Prostate gland (tissue), 2 donors: ENCODE measurements around the gene GOLGB1. TPM values are rescaled to one million over a fixed set of nuclear protein-coding genes. Genes with fewer than 3 reads are reported as not detected.

Experiments
- DNase-seq: peaks from one replicate; pipeline ENCODE4 v3.0.0-alpha.2; 2019; ENCODE audit warnings: low spot score
- H3K27ac ChIP-seq, 2 donors: fragments of 200-600 bp; sonication (generic); 2 replicates each; pipeline ENCODE4 v1.5.1; 2017 to 2019
- H3K27me3 ChIP-seq: fragments of 200-600 bp; sonication (generic); replicated peaks from 2 replicates; pipeline ENCODE4 v1.5.1; 2019; ENCODE audit not compliant: insufficient read depth
- H3K36me3 ChIP-seq, 2 donors: fragments of 200-600 bp; sonication (generic); 1 replicate in 1 of 2; 2 replicates in 1 of 2; pipeline versions ENCODE4 v1.5.1 to v1.8.1; 2017 to 2019
- H3K4me1 ChIP-seq: fragments of 200-600 bp; sonication (generic); replicated peaks from 2 replicates; pipeline ENCODE4 v1.5.1; 2019
- H3K4me3 ChIP-seq, 2 donors: fragments of 200-600 bp; sonication (generic); 2 replicates each; pipeline ENCODE4 v1.5.1; 2017 to 2019
- H3K9me3 ChIP-seq: fragments of 200-600 bp; sonication (generic); 2 replicates; pipeline ENCODE4 v1.5.1; 2017
- POLR2A ChIP-seq: fragments of 450-650 bp; IDR thresholded peaks from one replicate; pipeline ENCODE4 v1.6.1; 2016; ENCODE audit warnings: antibody characterized with exemption, mild to moderate bottlenecking
- POLR2AphosphoS5 ChIP-seq: sonication (generic); formaldehyde crosslinking; IDR thresholded peaks from one replicate; pipeline ENCODE4 v1.6.1; 2017; ENCODE audit warnings: antibody characterized with exemption
- WGBS: methylation state at CpG from one replicate; pipeline ENCODE4 v1.1.5; 2018; 5-methylcytosine and 5-hydroxymethylcytosine counted together
- intact Hi-C: fragments of 100-400 bp; cut with DNase I; formaldehyde crosslinking; loops from one replicate; pipeline ENCODE4 v1.14.2; 2022
- total RNA-seq, 2 donors: library from RNA; depleted of rRNA; stranded (reverse); fragments of >200 nt; gene quantifications; one replicate each; pipeline ENCODE4 v1.1.0, GENCODE V29; 2016
- TF ChIP-seq, protein P1 (sequence below), 4 experiments: fragments of 200-600 bp in 2 of 4; fragments of 450-650 bp in 2 of 4; sonication (generic) in 2 of 4; IDR thresholded peaks; 1 replicate in 3 of 4; 2 replicates in 1 of 4; pipeline ENCODE4 v1.5.1; 2016 to 2019; ENCODE audit warnings: antibody characterized with exemption in 4 of 4, mild to moderate bottlenecking in 2 of 4, moderate library complexity in 2 of 4

GOLGB1 gene
- total RNA-seq, 2 donors from 2014 or later, result 80.3 to 102 TPM

DNA sequence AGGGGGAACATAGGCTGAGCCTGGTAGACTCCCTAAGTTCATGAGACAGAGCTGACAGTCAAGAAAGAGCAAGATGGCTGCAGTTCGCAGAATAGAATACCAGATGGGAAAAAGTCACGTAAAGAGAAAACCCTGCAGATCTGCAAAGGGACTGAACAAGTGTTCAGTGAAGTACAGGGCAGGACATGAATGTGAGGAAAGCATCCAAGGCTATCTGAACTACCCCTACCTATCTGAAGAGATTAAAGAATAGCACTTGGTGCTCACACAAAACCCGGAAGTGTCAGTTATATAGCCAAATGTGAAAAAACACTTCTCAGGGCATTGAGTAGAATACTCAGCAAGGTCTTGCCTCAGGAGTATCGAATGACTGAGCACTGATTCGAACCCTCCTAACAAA, 44.0 kb downstream of the GOLGB1 start:
- no peak for DNase-seq
- WGBS, result 95% methylated on average over 5 of the region's 5 CpGs
- H3K4me1 ChIP-seq, result no peaks in the 10 kb centered on the region
- H3K27me3 ChIP-seq, result no peaks in the 10 kb centered on the region
- no peak overlapping the region for H3K4me3 ChIP-seq
- TF ChIP-seq POLR2A (no peak), POLR2AphosphoS5 (no peak)
- TF ChIP-seq, protein P1, sequence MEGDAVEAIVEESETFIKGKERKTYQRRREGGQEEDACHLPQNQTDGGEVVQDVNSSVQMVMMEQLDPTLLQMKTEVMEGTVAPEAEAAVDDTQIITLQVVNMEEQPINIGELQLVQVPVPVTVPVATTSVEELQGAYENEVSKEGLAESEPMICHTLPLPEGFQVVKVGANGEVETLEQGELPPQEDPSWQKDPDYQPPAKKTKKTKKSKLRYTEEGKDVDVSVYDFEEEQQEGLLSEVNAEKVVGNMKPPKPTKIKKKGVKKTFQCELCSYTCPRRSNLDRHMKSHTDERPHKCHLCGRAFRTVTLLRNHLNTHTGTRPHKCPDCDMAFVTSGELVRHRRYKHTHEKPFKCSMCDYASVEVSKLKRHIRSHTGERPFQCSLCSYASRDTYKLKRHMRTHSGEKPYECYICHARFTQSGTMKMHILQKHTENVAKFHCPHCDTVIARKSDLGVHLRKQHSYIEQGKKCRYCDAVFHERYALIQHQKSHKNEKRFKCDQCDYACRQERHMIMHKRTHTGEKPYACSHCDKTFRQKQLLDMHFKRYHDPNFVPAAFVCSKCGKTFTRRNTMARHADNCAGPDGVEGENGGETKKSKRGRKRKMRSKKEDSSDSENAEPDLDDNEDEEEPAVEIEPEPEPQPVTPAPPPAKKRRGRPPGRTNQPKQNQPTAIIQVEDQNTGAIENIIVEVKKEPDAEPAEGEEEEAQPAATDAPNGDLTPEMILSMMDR (IDR thresholded peaks at IDR 0.05), result no peak
- no peaks in the 10 kb centered on the region for H3K36me3 ChIP-seq
- no peaks in the 10 kb centered on the region for H3K9me3 ChIP-seq
- H3K27ac ChIP-seq, result no peak overlapping the region
- intact Hi-C loops, result no loop called here

DNA sequence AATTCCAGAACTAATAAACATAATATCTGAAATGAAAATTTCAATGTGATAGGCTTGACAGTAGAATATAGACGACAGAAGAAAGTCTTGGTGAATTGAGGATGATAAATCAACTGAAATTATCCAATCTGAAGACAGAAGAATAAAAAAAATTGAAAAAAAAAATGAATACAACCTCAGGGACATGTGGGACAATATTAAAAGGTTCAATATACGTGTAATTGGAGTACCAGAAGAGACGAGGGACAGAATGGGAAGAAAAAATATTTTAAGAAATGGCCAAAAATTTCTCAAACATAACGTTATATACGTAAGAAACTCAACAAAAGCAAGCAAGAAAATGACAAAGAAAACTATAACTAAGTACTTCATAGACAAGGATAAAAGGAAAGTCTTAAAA, 45.6 kb downstream of the GOLGB1 start:
- no peak overlapping the region for H3K4me3 ChIP-seq
- H3K36me3 ChIP-seq, result no peaks in the 10 kb centered on the region
- no peaks in the 10 kb centered on the region for H3K27me3 ChIP-seq
- H3K27ac ChIP-seq, result no peak overlapping the region
- H3K9me3 ChIP-seq, result no peaks in the 10 kb centered on the region
- WGBS, result 96% methylated on average over 5 of the region's 5 CpGs
- TF ChIP-seq POLR2A, result no peak
- TF ChIP-seq, protein P1 (IDR thresholded peaks at IDR 0.05), result no peak
- no peak for TF ChIP-seq POLR2AphosphoS5
- intact Hi-C loops, result no loop called here
- H3K4me1 ChIP-seq, result no peaks in the 10 kb centered on the region
- no peak for DNase-seq

DNA sequence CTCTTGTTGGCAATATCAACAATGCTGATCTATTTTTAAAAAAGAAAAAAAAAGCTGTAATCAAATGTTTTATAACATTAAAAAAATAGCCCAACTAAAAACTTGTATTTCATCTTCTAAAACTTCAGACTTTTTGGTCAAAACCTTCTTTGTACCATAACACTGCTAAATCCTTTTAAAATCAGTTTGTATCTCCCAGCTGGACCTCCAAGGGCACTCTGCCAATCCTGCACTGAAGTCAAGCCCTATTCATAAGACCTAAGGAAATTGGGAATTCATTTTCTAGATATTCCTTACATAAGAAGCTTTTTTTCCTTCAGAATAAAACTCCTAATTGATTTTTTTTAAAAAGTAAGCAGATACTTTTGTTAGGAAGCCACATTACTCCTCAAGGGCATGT, 50.6 kb downstream of the GOLGB1 start:
- TF ChIP-seq, protein P1 (IDR thresholded peaks at IDR 0.05), result no peak
- no peak for TF ChIP-seq POLR2A
- no peak for TF ChIP-seq POLR2AphosphoS5
- no peak for DNase-seq
- H3K27ac ChIP-seq, result no peak overlapping the region
- intact Hi-C loops, result no loop called here
- H3K36me3 ChIP-seq, result no peaks in the 10 kb centered on the region
- no peaks in the 10 kb centered on the region for H3K27me3 ChIP-seq
- no peaks in the 10 kb centered on the region for H3K9me3 ChIP-seq
- no peaks in the 10 kb centered on the region for H3K4me1 ChIP-seq
- H3K4me3 ChIP-seq, result no peak overlapping the region

DNA sequence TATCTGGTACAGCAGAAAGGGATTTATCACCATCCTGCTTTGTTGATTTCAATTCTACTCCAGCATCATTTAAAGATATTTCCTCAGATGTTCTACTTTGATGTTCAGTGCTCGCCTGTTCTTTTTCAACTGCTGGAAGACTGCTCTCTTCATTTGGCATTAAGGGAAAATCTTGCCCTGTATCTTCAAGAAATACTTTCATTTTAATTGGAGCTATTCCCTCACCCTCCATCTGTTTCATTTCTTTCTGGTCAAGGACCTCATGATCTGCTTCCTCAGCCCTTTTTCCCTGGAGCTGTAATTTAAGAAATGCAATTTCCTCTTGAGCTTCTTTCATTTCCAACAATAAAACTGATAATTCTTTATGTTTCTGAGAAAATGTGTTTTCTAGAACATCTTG, 51.1 kb downstream of the GOLGB1 start:
- no peak for DNase-seq
- Histone ChIP-seq H3K9me3 (no peaks in the 10 kb centered on the region), H3K27ac (no peak overlapping the region), H3K4me1 (no peaks in the 10 kb centered on the region), H3K36me3 (no peaks in the 10 kb centered on the region), H3K4me3 (no peak overlapping the region), H3K27me3 (no peaks in the 10 kb centered on the region)
- TF ChIP-seq POLR2AphosphoS5 (no peak), POLR2A (no peak)
- TF ChIP-seq, protein P1 (IDR thresholded peaks at IDR 0.05), result no peak
- WGBS, result 73% methylated on average over 1 of the region's 1 CpG
- intact Hi-C loops, result no loop called here

DNA sequence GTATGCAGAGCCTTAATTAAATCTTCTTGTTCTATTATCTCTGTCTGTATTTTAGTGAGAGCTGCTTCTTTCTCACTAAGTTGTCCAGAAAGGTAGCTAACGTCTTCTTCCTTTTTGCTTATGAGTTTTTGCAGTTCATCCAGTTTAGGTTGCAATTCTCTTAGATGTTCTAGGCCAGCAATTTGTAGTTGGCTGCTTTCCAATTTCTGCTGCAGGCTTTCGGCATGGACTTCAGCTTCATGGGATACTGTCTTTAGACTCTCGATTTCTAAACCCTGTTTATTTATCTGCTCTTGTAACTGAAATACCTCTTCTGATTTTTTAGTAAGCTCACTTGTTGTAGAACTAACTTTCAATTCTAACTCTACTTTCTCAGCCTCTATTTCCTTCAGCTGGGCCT, 53.4 kb downstream of the GOLGB1 start:
- 53% methylated on average over 3 of the region's 3 CpGs for WGBS
- intact Hi-C loops, result no loop called here
- TF ChIP-seq, protein P1 (IDR thresholded peaks at IDR 0.05), result no peak
- no peak for TF ChIP-seq POLR2AphosphoS5
- no peak for TF ChIP-seq POLR2A

More for the DNA sequence above, 53.4 kb downstream of the GOLGB1 start:
- Histone ChIP-seq H3K27ac (no peak overlapping the region), H3K36me3 (peaks cover 0 to 9% of the 10 kb centered on the region in 2 donors), H3K9me3 (no peaks in the 10 kb centered on the region), H3K4me1 (no peaks in the 10 kb centered on the region), H3K27me3 (no peaks in the 10 kb centered on the region), H3K4me3 (no peak overlapping the region)
- no peak for DNase-seq
